GM23248 (cell line): ENCODE measurements around the gene LDB2. TPM values are rescaled to one million over a fixed set of nuclear protein-coding genes. Genes with fewer than 3 reads are reported as not detected.

ENCODE experiments used
- DNase-seq: peaks from one replicate; pipeline ENCODE4 v3.0.0-alpha.2; 2015
- H2AFZ ChIP-seq: fragments of 200-600 bp; sonication (generic); 2 replicates; pipeline ENCODE4 v1.6.1; 2016; ENCODE audit warnings: antibody characterized with exemption
- H3F3A ChIP-seq: fragments of 200-600 bp; sonication (generic); 2 replicates; pipeline ENCODE4 v1.6.1; 2016; ENCODE audit warnings: mild to moderate bottlenecking, antibody characterized with exemption, mixed run types; ENCODE audit not compliant: insufficient read depth
- H3K27ac ChIP-seq: fragments of 200-600 bp; sonication (generic); 2 replicates; pipeline ENCODE4 v1.5.1; 2016; ENCODE audit warnings: mild to moderate bottlenecking
- H3K27me3 ChIP-seq: fragments of 200-600 bp; sonication (generic); replicated peaks from 2 replicates; pipeline ENCODE4 v1.6.1; 2016; ENCODE audit warnings: mild to moderate bottlenecking; ENCODE audit not compliant: insufficient read depth
- H3K36me3 ChIP-seq: fragments of 200-600 bp; sonication (generic); 2 replicates; pipeline ENCODE4 v1.6.1; 2016; ENCODE audit warnings: low read depth, mild to moderate bottlenecking
- H3K4me1 ChIP-seq: fragments of 200-600 bp; sonication (generic); 2 replicates; pipeline ENCODE4 v1.6.1; 2016; ENCODE audit warnings: mild to moderate bottlenecking; ENCODE audit not compliant: insufficient read depth
- H3K4me2 ChIP-seq: fragments of 200-600 bp; sonication (generic); one replicate; pipeline ENCODE4 v1.6.1; 2016; ENCODE audit warnings: mild to moderate bottlenecking; ENCODE audit not compliant: unreplicated experiment
- H3K4me3 ChIP-seq: fragments of 200-600 bp; sonication (generic); 2 replicates; pipeline ENCODE4 v1.5.1; 2016; ENCODE audit warnings: mild to moderate bottlenecking
- H3K79me2 ChIP-seq: fragments of 200-600 bp; sonication (generic); 2 replicates; pipeline ENCODE4 v1.6.1; 2016; ENCODE audit warnings: mild to moderate bottlenecking; ENCODE audit not compliant: insufficient read depth
- H3K9ac ChIP-seq: fragments of 200-600 bp; sonication (generic); 2 replicates; pipeline ENCODE4 v1.6.1; 2016; ENCODE audit warnings: mild to moderate bottlenecking
- H3K9me2 ChIP-seq: fragments of 200-600 bp; sonication (generic); 2 replicates; pipeline ENCODE4 v1.6.1; 2016; ENCODE audit warnings: mixed run types, mild to moderate bottlenecking, moderate library complexity; ENCODE audit not compliant: insufficient read depth
- H3K9me3 ChIP-seq: fragments of 200-600 bp; sonication (generic); one replicate; pipeline ENCODE4 v1.6.1; 2017; ENCODE audit warnings: low read depth
- H4K20me1 ChIP-seq: fragments of 200-600 bp; sonication (generic); 2 replicates; pipeline ENCODE4 v1.6.0; 2016; ENCODE audit not compliant: insufficient read depth
- EZH2 ChIP-seq: fragments of 200-600 bp; sonication (generic); IDR thresholded peaks from 2 replicates; pipeline ENCODE4 v1.6.1; 2018; ENCODE audit warnings: antibody characterized with exemption, mild to moderate bottlenecking; ENCODE audit not compliant: insufficient read depth, poor library complexity, severe bottlenecking
- EZH2phosphoT487 ChIP-seq: fragments of 200-600 bp; sonication (generic); IDR thresholded peaks from 2 replicates; pipeline ENCODE4 v1.6.1; 2018; ENCODE audit warnings: antibody characterized with exemption, moderate library complexity, mild to moderate bottlenecking, low read depth; ENCODE audit not compliant: insufficient read depth
- WGBS, 2 experiments: methylation state at CpG; one replicate each; pipeline ENCODE4 v1.1.6; 2015 to 2017; ENCODE audit warnings: low lambda C conversion rate in 2 of 2, low coverage in 1 of 2; ENCODE audit errors: missing lambda C conversion rate in 2 of 2; 5-methylcytosine and 5-hydroxymethylcytosine counted together
- in situ Hi-C: fragments of 300-500 bp; cut with MboI; formaldehyde crosslinking; loops from 2 replicates; pipeline ENCODE4 v1.15.0; 2020
- polyA plus RNA-seq: library from polyadenylated mRNA; unstranded; fragments of >200 nt; fragmentation: Nextera tagmentation; extraction: Ambion mirVana; gene quantifications from 2 replicates; pipeline ENCODE4 v1.2.1, GENCODE V29; 2016
- total RNA-seq: library from RNA; depleted of rRNA; stranded (reverse); fragments of >200 nt; shearing (Covaris generic); gene quantifications from 2 replicates; pipeline ENCODE4 v1.2.3, GENCODE V29; 2014

Gene LDB2
- total and polyA plus RNA-seq, 2 experiments from 2014 or later = 52.8 to 76.6 TPM

GRCh38 chr4:16686195-16686594 is 212.2 kb downstream of the LDB2 start:
- H3K27ac ChIP-seq = peak overlapping the region; percentile 89
- peak; percentile 94 for DNase-seq
- H3F3A ChIP-seq = peaks cover 52% of the 10 kb centered on the region
- WGBS, 2 experiments = 2 to 4% methylated on average over 2 of the region's 2 CpGs
- H3K36me3 ChIP-seq = no peaks in the 10 kb centered on the region
- in situ Hi-C loops = no loop called here
- peak overlapping the region; percentile 39 for H3K4me3 ChIP-seq
- no peaks in the 10 kb centered on the region for H4K20me1 ChIP-seq
- peak overlapping the region; percentile 44 for H2AFZ ChIP-seq
- TF ChIP-seq EZH2phosphoT487 (no peak), EZH2 (no peak)
- no peaks in the 10 kb centered on the region for H3K9me2 ChIP-seq
- H3K9ac ChIP-seq = peak overlapping the region; percentile 55
- no peaks in the 10 kb centered on the region for H3K9me3 ChIP-seq
- H3K79me2 ChIP-seq = no peaks in the 10 kb centered on the region; the same call in 1 of the 2 replicates
- H3K4me1 ChIP-seq = peaks cover 43% of the 10 kb centered on the region
- no peaks in the 10 kb centered on the region for H3K27me3 ChIP-seq
- peak overlapping the region; percentile 73 for H3K4me2 ChIP-seq

DNA sequence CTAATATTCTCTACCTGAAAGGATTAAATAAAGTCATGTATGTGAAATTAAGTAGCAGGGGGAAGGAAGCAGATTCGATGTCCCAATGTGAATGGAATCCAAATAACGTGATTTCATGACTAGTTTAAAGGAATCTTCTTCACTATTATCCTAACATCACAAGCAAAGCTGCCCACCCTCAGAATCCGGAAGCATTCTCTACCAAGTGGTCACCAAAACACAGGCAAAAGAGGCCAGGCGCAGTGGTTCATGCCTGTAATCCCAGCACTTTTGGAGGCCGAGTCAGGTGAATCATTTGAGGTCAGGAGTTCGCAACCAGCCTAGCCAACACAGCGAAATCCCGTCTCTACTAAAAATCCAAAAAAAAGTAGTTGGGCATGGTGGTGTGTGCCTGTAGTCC is 212.9 kb downstream of the LDB2 start:
- H3K27ac ChIP-seq = peak overlapping the region; percentile 89
- no peaks in the 10 kb centered on the region for H3K9me2 ChIP-seq
- DNase-seq = peak; percentile 81
- peaks cover 38% of the 10 kb centered on the region for H3K4me1 ChIP-seq
- H3F3A ChIP-seq = peaks cover 47% of the 10 kb centered on the region
- H3K27me3 ChIP-seq = no peaks in the 10 kb centered on the region
- H3K36me3 ChIP-seq = no peaks in the 10 kb centered on the region
- WGBS, 2 experiments = 46 to 47% methylated on average over 8 of the region's 8 CpGs
- peak overlapping the region; percentile 44 for H2AFZ ChIP-seq
- in situ Hi-C loops = no loop called here
- no peaks in the 10 kb centered on the region for H4K20me1 ChIP-seq
- peak overlapping the region; percentile 39 for H3K4me3 ChIP-seq
- H3K9me3 ChIP-seq = no peaks in the 10 kb centered on the region
- peak overlapping the region; percentile 55 for H3K9ac ChIP-seq
- no peaks in the 10 kb centered on the region; the same call in 1 of the 2 replicates for H3K79me2 ChIP-seq
- TF ChIP-seq EZH2phosphoT487 (no peak), EZH2 (no peak)
- peak overlapping the region; percentile 73 for H3K4me2 ChIP-seq

DNA sequence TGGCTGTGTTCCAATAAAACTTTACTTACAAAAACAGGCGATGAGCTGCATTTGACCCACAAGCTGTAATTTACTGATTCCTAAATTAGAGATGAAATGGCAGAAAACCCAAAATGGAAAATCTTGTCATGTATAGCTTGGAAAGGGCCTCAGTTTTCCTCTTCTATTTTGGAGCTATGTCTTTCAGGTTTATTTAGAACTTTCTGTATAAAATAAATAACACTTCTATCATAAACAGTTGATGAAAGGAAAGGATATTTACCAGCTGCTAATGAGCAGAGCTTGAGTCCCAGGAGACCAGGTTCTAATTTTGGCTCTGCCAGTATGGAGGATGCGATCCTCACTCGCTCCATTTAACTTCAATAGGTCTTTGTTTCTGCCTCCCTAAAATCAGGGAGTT is 213.5 kb downstream of the LDB2 start:
- peak overlapping the region; percentile 73 for H3K4me2 ChIP-seq
- in situ Hi-C loops = no loop called here
- TF ChIP-seq EZH2phosphoT487 (no peak), EZH2 (no peak)
- H3K9me3 ChIP-seq = no peaks in the 10 kb centered on the region
- no peak for DNase-seq
- no peaks in the 10 kb centered on the region for H3K9me2 ChIP-seq
- H3K36me3 ChIP-seq = no peaks in the 10 kb centered on the region
- no peaks in the 10 kb centered on the region for H4K20me1 ChIP-seq
- no peak overlapping the region; the same call in 1 of the 2 replicates for H3K4me3 ChIP-seq
- H2AFZ ChIP-seq = peak overlapping the region; percentile 35; the same call in 1 of the 2 replicates
- H3K27ac ChIP-seq = peak overlapping the region; percentile 89
- H3K27me3 ChIP-seq = no peaks in the 10 kb centered on the region
- no peaks in the 10 kb centered on the region; the same call in 1 of the 2 replicates for H3K79me2 ChIP-seq
- peak overlapping the region; percentile 46 for H3K9ac ChIP-seq
- peaks cover 47% of the 10 kb centered on the region for H3F3A ChIP-seq
- WGBS, 2 experiments = 72 to 75% methylated on average over 3 of the region's 3 CpGs
- H3K4me1 ChIP-seq = peaks cover 38% of the 10 kb centered on the region

DNA sequence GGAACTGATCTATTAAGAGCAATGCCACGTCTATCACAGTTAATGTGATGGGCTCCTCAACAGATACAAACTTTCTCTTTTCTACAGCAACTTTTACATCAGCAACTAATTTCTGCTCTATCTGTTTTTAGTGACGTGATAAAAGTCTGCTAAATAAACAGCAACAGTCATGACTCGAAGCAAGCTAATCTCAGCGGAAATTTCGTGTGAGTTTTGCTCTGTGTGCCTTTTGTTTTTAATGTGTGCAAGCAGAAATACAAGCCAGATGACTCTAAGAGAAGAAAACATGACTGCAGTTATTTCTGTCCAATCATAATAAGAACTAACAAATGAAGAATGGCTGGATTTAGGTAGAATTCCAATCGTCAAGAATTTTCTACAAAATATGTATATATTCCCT is 214.3 kb downstream of the LDB2 start:
- no peaks in the 10 kb centered on the region for H3K36me3 ChIP-seq
- peak overlapping the region; percentile 46 for H3K9ac ChIP-seq
- DNase-seq = peak; percentile 85
- no peaks in the 10 kb centered on the region; the same call in 1 of the 2 replicates for H3K79me2 ChIP-seq
- no peaks in the 10 kb centered on the region for H3K9me3 ChIP-seq
- peak overlapping the region; percentile 89 for H3K27ac ChIP-seq
- no peaks in the 10 kb centered on the region for H3K27me3 ChIP-seq
- H3K9me2 ChIP-seq = no peaks in the 10 kb centered on the region
- H4K20me1 ChIP-seq = no peaks in the 10 kb centered on the region
- H3K4me1 ChIP-seq = peaks cover 38% of the 10 kb centered on the region
- peaks cover 47% of the 10 kb centered on the region for H3F3A ChIP-seq
- TF ChIP-seq EZH2 (no peak), EZH2phosphoT487 (no peak)
- H2AFZ ChIP-seq = peak overlapping the region; percentile 35
- H3K4me2 ChIP-seq = peak overlapping the region; percentile 48
- WGBS, 2 experiments = 12 to 13% methylated on average over 6 of the region's 6 CpGs
- in situ Hi-C loops = no loop called here
- H3K4me3 ChIP-seq = peak overlapping the region; percentile 9; the same call in 1 of the 2 replicates
